Cardiac fibroblast (primary cell): ENCODE data around the gene TNS3.
A peak's percentile ranks its signal among the peaks of the same experiment; 100 is the strongest.

Source experiments
- DNase-seq, 2 donors: peaks; one replicate each; pipeline versions ENCODE4 v3.0.0 to v3.0.0-alpha.2; 2010; ENCODE audit warnings: low read depth in 2 of 2
- H3K4me3 ChIP-seq, 2 donors: replicated peaks in 1 of 2; 1 replicate in 1 of 2; 2 replicates in 1 of 2; pipeline ENCODE4 v1.5.1; 2011; ENCODE audit warnings: low read depth in 2 of 2, low read length in 2 of 2, mild to moderate bottlenecking in 2 of 2, moderate library complexity in 1 of 2
- TF ChIP-seq, protein P1 (sequence below): IDR thresholded peaks from one replicate; pipeline ENCODE4 v1.5.1; 2011; ENCODE audit warnings: low read depth, mild to moderate bottlenecking, low read length, inconsistent platforms

Gene TNS3

DNA sequence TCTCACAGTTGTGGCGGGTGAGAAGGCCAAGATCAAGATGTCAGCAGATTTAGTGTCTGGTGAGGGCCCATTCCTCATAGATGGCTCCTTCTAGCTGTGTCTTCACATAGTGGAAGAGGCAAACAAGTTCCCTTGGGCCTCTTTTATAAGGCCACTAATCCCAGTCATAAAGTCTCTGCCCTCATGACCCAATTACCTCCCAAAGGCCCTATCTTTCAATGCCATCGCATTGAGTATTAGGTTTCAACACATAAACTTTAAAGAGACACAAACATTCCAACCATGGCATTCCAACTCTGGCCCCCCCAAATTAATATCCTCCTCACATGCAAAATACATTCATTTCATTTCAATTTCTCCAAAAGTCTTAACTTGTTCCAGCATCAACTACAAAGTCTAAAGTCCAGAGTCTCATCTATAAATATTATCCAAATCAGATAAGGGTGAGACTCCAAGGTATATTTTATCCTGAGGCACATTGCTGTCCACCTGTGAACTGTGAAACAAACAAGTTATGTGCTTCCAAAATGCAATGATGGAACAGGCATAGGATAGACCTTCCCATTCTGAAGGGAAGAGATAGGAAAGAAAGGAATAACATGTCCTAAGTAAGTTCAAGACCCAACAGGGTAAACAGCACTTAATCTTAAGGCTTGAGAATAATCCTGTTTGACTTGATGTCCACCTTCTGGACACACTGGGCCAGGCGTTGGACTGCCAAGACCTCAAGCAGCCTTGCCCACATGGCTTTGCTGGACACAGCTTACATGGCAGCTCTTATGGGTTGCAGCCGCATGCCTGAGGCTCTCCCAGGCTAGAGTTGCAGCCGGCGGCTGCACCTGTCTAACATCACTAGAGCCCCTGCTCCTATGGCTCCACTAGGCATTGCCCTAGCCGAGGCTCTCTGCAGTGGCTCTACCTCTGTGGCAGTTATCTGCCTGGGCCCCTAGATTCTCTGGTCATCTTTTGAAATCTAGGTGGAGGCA is 312.8 kb downstream of the TNS3 start:
- DNase-seq = no peak
- no peak overlapping the region for H3K4me3 ChIP-seq
- TF ChIP-seq, protein P1, sequence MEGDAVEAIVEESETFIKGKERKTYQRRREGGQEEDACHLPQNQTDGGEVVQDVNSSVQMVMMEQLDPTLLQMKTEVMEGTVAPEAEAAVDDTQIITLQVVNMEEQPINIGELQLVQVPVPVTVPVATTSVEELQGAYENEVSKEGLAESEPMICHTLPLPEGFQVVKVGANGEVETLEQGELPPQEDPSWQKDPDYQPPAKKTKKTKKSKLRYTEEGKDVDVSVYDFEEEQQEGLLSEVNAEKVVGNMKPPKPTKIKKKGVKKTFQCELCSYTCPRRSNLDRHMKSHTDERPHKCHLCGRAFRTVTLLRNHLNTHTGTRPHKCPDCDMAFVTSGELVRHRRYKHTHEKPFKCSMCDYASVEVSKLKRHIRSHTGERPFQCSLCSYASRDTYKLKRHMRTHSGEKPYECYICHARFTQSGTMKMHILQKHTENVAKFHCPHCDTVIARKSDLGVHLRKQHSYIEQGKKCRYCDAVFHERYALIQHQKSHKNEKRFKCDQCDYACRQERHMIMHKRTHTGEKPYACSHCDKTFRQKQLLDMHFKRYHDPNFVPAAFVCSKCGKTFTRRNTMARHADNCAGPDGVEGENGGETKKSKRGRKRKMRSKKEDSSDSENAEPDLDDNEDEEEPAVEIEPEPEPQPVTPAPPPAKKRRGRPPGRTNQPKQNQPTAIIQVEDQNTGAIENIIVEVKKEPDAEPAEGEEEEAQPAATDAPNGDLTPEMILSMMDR = no peak

DNA sequence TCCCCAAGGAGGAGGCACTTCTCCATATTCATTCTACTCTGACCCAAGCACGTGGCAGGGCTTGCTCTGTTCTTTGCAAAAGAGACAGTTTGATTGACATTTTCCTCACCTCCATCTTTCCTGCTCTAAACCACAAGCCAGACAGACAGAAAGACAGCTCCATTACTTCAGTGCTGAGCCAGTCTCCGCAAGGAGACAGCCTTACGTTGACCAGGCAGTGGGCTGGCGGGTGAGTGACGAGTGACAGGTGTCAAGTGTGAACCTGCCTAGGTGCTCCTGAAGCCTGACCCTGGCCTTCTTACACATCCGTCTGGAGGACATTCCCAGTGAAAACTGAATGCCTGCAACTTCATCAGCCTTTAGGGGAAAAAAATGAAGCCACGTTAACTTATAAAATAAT is 314.6 kb downstream of the TNS3 start:
- DNase-seq = no peak
- no peak overlapping the region for H3K4me3 ChIP-seq
- TF ChIP-seq, protein P1 = no peak

DNA sequence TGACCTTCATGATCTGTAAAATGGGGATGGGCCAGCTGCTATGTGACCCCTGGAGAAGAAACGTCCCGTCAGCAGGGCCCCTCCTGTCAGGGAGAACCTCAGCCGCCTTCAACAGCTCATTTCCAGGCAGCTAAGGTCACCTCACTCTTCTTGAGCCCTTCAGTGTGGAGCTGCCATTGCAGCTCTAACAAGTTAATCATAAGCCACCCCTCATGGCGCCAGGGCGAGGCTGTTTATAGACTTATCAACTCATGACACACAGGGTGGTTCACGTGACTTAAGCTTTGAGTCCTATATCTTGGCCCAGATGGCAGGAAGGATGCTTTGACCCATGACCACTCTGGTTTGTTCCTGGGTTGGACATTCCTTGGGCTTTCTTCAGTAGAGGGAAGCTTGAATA is 315.1 kb downstream of the TNS3 start:
- no peak overlapping the region for H3K4me3 ChIP-seq
- TF ChIP-seq, protein P1 = no peak
- DNase-seq = peak in 1 of 2 donors; percentile 22

DNA sequence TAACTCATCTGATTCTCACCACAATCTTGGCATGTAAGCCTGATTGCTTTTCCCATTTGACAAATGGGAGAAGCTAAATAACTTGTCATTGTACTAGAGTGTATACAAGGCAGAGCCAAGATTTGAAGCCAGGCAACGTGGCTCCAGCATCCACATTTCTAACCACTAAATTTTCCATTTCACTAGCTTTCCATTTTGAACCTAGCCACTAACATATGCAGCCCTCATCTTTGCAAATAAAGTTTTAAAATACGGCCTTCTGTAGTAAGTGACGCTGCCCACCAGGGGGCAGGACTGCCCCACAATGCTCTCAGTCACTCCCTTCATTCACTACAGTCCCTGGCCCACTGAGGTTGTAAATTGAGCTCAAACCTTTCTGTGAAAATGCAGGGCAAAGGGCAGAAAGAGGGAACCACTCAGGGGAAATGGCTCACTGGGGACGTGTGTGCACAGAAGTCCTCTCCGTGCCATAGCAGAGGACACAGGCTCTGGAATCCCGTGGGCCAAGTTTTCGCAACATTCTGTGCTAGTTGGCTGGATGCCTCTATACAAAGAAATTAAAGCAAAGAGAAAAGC is 315.7 kb downstream of the TNS3 start:
- TF ChIP-seq, protein P1 = peak; percentile 92
- H3K4me3 ChIP-seq = no peak overlapping the region
- peak; percentile 77 to 78 for DNase-seq

DNA sequence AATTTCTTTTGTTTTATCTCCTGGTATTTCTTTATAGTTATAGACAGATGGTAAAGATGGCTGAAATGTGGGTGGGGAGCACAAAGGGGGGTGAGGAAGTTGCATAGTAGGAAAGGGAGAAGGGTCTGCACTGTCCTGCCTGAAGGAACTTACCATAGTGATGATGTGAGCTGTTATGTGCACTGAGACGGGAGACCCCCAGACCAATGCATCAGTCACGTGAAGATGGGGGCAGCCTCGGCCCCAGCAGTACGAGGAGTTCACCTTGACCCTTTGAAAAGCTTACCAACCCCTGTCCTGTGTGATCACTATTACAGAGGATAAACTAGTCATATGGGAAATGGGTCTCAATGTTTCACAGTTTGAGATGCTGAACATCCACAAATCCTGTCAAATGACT is 316.3 kb downstream of the TNS3 start:
- TF ChIP-seq, protein P1 = no peak
- H3K4me3 ChIP-seq = no peak overlapping the region
- DNase-seq = no peak

DNA sequence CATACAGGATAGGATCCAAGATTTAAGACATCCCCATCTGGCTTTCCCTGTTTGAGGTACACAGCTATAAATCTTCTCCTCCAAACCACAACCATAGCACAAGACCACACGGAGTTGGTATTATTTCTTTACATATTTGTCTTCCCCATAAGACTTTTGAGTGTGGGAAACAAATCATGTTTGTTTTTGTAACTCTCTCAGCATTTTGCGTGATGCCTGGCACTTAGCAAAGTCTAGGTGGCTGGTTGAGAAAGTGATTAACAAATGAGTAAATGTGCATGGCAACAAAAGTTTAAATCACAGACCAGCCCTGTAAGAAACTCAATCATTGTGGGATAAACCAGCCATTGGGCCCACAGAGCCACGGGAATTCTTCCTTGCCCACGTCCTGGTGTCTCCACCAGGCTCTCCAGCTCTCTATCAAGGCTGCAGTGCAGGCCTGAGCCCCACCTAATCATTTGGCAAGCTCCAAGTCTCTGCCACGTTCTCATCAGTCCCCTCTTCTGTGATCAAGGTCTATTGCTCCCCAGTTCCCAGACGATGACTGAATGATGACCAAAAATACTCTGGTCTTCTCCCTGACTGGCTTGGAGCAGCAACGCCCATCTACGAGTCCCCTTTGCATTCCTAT is 317.8 kb downstream of the TNS3 start:
- no peak for DNase-seq
- TF ChIP-seq, protein P1 = no peak
- no peak overlapping the region for H3K4me3 ChIP-seq
